ENCODE measurements around the gene VLDLR. TPM values are rescaled to one million over a fixed set of nuclear protein-coding genes. Genes with fewer than 3 reads are reported as not detected.

Gene VLDLR
- total RNA-seq, 1 donor from 2014 or later: 106 TPM

DNA sequence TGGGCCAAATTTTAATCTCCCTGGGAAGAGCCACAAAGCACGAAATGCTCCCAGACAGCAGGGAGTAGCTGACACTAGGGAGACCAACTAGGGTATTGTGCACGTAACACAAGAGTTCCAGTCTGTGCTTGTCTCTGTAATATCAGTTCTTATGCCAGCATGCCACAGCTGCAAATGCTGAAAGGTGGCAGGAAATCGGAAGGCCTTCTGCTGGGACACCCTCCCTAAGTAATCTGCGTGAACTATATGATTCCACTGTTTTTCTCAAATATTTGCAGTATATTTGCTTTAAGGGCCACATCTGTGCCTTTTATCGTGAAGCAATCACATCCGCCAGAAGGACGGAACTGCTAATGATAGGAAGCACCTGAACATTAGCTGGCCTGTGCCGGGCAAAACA is 12.6 kb downstream of the VLDLR start:
- TF ChIP-seq, protein P1, sequence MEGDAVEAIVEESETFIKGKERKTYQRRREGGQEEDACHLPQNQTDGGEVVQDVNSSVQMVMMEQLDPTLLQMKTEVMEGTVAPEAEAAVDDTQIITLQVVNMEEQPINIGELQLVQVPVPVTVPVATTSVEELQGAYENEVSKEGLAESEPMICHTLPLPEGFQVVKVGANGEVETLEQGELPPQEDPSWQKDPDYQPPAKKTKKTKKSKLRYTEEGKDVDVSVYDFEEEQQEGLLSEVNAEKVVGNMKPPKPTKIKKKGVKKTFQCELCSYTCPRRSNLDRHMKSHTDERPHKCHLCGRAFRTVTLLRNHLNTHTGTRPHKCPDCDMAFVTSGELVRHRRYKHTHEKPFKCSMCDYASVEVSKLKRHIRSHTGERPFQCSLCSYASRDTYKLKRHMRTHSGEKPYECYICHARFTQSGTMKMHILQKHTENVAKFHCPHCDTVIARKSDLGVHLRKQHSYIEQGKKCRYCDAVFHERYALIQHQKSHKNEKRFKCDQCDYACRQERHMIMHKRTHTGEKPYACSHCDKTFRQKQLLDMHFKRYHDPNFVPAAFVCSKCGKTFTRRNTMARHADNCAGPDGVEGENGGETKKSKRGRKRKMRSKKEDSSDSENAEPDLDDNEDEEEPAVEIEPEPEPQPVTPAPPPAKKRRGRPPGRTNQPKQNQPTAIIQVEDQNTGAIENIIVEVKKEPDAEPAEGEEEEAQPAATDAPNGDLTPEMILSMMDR (IDR thresholded peaks at IDR 0.05): no peak
- peaks cover 19% of the 10 kb centered on the region for H3K36me3 Mint-ChIP-seq (ENCODE audit: low read depth)
- peaks cover 31% of the 10 kb centered on the region for H3K4me1 Mint-ChIP-seq (ENCODE audit: low read depth)
- H3K4me3 Mint-ChIP-seq (ENCODE audit: unreplicated experiment): no peak overlapping the region
- no peak for DNase-seq (ENCODE audit: low spot score)
- no peaks in the 10 kb centered on the region for H3K9me3 Mint-ChIP-seq (ENCODE audit: low read depth)
- H3K27ac Mint-ChIP-seq (ENCODE audit: unreplicated experiment): no peak overlapping the region
- H3K27me3 Mint-ChIP-seq (ENCODE audit: low read depth): no peaks in the 10 kb centered on the region

DNA sequence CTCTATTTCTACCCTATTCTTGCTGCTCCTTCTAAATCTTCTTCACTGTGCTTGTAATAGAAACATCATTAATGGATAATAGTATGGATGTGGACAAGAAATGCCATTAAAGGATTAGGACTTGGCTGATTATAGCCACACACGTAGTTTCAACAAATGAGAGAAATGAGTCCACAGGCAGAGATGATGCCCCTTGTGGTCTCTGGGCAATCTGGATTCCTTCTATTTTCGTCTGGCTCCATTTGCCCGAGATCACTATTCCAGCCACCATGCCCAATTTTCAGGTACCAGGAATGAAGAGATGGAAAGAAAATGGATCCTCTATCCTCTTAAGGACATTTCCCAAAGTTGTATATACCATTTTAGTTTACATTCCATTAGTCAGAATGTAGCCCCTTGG is 13.2 kb downstream of the VLDLR start:
- no peaks in the 10 kb centered on the region for H3K9me3 Mint-ChIP-seq (ENCODE audit: low read depth)
- H3K4me1 Mint-ChIP-seq (ENCODE audit: low read depth): peaks cover 24% of the 10 kb centered on the region
- no peak overlapping the region for H3K27ac Mint-ChIP-seq (ENCODE audit: unreplicated experiment)
- no peaks in the 10 kb centered on the region for H3K27me3 Mint-ChIP-seq (ENCODE audit: low read depth)
- no peak overlapping the region for H3K4me3 Mint-ChIP-seq (ENCODE audit: unreplicated experiment)
- no peak for DNase-seq (ENCODE audit: low spot score)
- H3K36me3 Mint-ChIP-seq (ENCODE audit: low read depth): peaks cover 22% of the 10 kb centered on the region
- TF ChIP-seq, protein P1 (IDR thresholded peaks at IDR 0.05): no peak

DNA sequence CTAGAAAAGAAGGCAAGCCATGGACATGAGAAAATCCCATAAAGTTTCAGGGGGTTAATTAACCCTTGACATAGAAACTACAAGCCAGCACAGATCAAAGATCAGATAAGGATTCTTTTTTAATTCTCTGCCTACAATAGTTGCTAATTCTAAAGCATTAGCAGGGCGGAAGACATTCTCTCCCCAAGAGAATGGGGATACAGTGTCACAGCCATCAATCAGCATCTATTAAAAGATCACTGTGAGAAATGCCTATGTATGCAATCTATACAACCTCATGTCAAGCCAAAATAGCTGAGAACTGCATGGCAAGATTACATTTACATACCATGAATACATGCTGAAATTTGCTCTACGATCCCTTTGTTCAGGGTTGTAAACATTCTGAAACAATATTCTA is 14.3 kb downstream of the VLDLR start:
- Mint-ChIP-seq H3K4me3 (ENCODE audit: unreplicated experiment) (no peak overlapping the region), H3K27me3 (ENCODE audit: low read depth) (no peaks in the 10 kb centered on the region), H3K27ac (ENCODE audit: unreplicated experiment) (no peak overlapping the region), H3K4me1 (ENCODE audit: low read depth) (peaks cover 14% of the 10 kb centered on the region), H3K9me3 (ENCODE audit: low read depth) (no peaks in the 10 kb centered on the region), H3K36me3 (ENCODE audit: low read depth) (peaks cover 30% of the 10 kb centered on the region)
- no peak for DNase-seq (ENCODE audit: low spot score)
- TF ChIP-seq, protein P1 (IDR thresholded peaks at IDR 0.05): no peak

DNA sequence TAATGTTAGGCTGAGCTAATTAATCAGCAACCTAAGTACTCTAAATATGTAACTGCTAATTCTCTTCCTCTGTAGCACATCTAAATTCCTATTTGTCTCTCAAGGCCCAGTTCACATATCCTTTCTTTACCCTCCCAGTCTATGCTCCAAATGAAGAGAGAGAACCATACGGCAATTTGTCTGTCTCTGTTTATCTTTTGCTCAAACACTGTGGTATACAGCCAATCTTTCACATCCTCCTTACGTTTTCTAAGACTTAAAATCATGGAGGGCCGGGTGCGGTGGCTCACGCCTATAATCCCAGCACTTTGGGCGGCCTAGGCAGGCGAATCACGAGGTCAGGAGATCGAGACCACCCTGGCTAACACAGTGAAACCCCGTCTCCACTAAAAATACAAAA is 15.8 kb downstream of the VLDLR start:
- Mint-ChIP-seq H3K27me3 (ENCODE audit: low read depth) (no peaks in the 10 kb centered on the region), H3K36me3 (ENCODE audit: low read depth) (peaks cover 43% of the 10 kb centered on the region), H3K4me1 (ENCODE audit: low read depth) (peaks cover 10% of the 10 kb centered on the region), H3K27ac (ENCODE audit: unreplicated experiment) (no peak overlapping the region), H3K4me3 (ENCODE audit: unreplicated experiment) (no peak overlapping the region), H3K9me3 (ENCODE audit: low read depth) (no peaks in the 10 kb centered on the region)
- TF ChIP-seq, protein P1 (IDR thresholded peaks at IDR 0.05): no peak
- DNase-seq (ENCODE audit: low spot score): no peak

DNA sequence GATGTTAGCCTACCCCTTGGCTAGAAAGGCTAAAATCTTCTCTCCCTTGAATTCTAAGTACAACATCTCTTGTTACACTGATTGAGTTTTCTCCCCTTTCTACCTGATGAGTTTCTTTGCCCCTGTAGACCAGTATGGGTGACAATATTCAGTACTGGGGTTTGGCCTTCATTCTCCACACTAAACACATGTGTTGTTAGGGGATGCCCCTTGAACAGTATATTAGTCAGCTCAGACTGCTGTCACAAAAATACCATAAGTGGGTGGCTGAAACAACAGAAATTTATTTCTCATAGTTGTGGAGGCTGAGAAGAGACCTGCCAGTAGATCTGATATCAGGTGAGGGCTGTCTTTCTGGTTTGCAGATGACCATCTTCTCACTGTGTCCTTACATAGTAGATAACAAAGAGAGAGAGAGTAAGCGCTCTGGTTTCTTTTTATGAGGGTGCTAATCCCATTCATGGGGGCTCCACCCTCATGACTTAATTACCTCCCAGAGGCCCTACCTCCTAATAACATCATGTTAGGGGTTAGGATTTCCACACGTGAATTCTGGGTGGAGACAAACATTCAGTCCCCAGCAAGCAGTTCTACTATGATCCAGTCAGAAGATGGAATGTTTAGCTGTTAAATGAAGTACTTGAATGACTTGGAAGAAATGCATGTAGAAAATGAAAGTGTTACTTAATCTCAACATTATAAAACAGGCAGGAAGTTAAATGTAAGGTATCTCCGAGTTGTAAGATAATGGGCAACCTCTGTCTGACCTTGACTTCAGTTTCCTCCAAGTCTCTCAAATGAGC is 17.5 kb downstream of the VLDLR start:
- Mint-ChIP-seq H3K36me3 (ENCODE audit: low read depth) (peaks cover 56% of the 10 kb centered on the region), H3K27me3 (ENCODE audit: low read depth) (no peaks in the 10 kb centered on the region), H3K27ac (ENCODE audit: unreplicated experiment) (no peak overlapping the region), H3K9me3 (ENCODE audit: low read depth) (no peaks in the 10 kb centered on the region), H3K4me1 (ENCODE audit: low read depth) (peaks cover 4% of the 10 kb centered on the region), H3K4me3 (ENCODE audit: unreplicated experiment) (no peak overlapping the region)
- DNase-seq (ENCODE audit: low spot score): no peak
- TF ChIP-seq, protein P1 (IDR thresholded peaks at IDR 0.05): no peak

Data from chondrocyte (in vitro differentiated cells).